ENCODE data around the gene EYA2.

Gene EYA2

DNA sequence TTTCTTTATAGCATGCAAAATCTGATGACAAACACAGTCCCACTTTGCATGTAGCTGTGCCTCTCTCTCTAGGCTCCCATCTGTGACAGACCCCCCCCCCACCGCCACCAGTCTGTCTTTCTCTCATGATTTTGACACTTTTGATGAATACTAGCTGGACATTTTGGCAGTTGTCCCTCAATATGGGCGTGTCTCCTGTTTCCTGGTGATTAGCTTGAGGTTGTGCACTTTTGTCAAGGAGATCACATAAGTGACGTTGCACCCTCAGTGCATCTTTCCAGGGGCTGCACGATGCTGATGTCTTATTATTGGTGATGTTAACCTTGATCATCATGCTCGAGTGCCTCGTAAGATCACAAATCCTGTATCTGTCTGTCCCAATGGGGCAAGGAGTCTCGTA lies 155.1 kb downstream of the EYA2 start:
- no peak for TF ChIP-seq ZFX (IDR thresholded peaks at IDR 0.05)
- TF ChIP-seq, protein P1, sequence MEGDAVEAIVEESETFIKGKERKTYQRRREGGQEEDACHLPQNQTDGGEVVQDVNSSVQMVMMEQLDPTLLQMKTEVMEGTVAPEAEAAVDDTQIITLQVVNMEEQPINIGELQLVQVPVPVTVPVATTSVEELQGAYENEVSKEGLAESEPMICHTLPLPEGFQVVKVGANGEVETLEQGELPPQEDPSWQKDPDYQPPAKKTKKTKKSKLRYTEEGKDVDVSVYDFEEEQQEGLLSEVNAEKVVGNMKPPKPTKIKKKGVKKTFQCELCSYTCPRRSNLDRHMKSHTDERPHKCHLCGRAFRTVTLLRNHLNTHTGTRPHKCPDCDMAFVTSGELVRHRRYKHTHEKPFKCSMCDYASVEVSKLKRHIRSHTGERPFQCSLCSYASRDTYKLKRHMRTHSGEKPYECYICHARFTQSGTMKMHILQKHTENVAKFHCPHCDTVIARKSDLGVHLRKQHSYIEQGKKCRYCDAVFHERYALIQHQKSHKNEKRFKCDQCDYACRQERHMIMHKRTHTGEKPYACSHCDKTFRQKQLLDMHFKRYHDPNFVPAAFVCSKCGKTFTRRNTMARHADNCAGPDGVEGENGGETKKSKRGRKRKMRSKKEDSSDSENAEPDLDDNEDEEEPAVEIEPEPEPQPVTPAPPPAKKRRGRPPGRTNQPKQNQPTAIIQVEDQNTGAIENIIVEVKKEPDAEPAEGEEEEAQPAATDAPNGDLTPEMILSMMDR (conservative IDR thresholded peaks at IDR 0.05) = no peak
- no peak overlapping the region for H3K27ac ChIP-seq

DNA sequence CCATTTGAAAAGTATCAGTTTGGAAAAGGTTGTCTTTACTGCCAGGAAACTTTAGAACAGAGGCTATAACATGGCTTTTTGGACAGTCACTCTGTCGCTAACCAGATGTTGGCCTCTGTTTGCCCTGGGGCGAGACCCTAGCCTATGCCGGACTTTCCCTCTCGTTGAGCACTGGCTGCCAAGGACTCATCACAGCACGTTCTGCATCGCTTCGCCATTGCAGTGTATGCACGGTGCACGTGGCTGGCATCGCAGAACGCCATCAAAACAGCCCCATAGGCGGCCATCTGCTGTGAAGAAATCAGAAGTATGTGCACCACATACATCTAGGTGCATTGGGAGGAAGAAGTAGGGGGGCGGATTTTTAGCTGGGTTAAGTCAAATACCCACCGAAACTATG lies 156.4 kb downstream of the EYA2 start:
- TF ChIP-seq ZFX (IDR thresholded peaks at IDR 0.05) = no peak
- TF ChIP-seq, protein P1 (conservative IDR thresholded peaks at IDR 0.05) = no peak

DNA sequence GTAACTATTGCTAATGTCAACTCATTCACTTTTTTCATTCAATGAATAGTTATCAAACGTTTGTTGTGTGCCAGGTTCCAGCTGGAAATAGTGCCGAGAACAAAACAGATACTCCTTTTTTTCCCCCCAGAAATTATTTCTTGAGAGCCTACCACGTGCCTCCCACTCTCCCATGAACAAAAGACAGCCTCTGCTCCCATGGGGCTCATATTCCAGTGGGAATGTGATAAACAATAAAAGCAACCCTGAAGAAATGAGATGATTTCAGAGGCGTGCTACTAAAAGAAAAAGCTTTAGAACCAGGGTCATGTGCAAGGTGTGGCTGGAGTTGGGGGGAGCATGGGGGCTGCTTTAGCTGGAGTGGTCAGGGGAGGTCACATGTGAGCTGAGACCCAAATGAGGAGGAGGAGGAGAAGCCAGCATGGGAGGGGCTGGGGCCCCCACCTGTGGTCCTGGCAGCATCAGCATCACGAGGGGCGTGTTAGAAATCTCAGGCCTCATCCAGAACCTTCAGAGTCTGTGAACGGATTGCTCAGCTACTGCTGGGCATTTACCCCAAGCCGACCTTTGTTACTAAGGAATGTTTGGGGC lies 157.4 kb downstream of the EYA2 start:
- TF ChIP-seq, protein P1 (conservative IDR thresholded peaks at IDR 0.05) = no peak
- no peak for TF ChIP-seq ZFX (IDR thresholded peaks at IDR 0.05)
- no peak overlapping the region for H3K27ac ChIP-seq

More for the DNA sequence above, 156.4 kb downstream of the EYA2 start:
- no peak overlapping the region for H3K27ac ChIP-seq

DNA sequence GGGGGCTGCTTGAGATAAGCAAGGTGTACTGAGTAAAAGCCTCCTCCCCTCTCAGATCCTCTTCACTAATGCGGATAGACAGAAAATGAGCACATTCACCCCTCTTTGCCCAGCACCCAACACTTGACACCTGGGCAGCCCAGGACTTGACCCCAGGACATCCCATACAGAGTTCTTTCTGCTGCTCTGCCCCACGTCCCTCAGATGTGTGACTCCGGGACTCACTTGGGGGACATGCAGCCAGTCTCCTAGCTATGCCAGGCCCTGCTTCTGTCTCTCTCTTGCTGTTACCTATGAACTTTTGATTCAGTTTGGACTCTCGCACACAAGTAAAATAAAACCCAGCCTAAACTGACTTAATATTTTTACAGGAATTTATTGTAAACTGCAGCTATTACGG lies 159.9 kb downstream of the EYA2 start:
- H3K27ac ChIP-seq = no peak overlapping the region
- TF ChIP-seq, protein P1 (conservative IDR thresholded peaks at IDR 0.05) = no peak
- no peak for TF ChIP-seq ZFX (IDR thresholded peaks at IDR 0.05)

DNA sequence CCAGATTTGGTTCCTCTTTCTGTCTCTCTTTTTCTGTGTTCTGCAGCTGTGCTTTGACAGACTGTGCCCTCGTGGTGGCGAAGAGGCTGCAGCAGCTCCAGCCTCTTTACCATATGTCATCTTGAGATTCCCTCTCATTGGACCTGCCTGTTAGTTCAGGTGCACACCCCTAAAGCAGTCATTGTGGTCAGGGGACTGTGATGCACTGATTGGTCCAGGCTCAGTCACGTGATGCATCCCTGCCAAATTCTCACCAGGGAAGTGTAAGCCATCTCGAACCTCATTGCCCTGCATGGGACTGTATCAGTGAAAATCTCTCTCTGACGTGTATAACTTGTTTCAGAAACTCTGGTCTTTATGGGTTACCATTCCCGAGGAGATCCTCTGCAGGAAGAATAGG lies 160.3 kb downstream of the EYA2 start:
- TF ChIP-seq, protein P1 (conservative IDR thresholded peaks at IDR 0.05) = no peak
- no peak for TF ChIP-seq ZFX (IDR thresholded peaks at IDR 0.05)
- no peak overlapping the region for H3K27ac ChIP-seq

DNA sequence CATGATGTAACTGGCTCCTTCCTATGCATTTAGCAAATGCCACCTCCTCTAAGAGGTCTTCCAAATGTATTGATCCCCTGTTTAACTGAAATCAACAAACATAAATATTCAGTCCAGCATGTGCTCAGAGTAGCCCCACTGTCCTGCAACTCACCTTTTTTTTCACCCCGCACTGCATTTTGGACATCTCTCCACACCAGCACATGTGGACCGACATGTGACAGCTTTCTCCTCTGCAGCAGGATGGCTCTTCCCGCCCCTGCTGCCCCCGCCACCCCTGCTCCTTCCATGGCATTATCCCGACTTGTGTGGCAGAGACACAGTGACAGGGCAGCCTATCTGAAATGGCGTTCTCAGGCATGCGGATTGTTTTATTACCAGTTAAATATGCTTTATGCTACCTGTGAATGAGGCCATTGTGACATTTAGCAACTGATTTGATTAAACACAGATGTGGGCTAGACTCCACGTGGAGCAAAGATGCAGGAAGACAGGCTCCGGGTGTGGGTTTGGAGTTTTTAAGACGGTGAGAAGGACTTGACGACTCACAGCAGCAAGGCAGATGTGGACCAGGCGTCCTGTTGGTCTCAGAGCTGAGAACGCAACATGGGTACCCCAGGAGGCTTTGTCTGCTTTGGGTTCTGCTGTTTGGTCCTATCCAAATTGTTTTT lies 161.2 kb downstream of the EYA2 start:
- TF ChIP-seq, protein P1 (conservative IDR thresholded peaks at IDR 0.05) = no peak
- no peak for TF ChIP-seq ZFX (IDR thresholded peaks at IDR 0.05)
- H3K27ac ChIP-seq = no peak overlapping the region

DNA sequence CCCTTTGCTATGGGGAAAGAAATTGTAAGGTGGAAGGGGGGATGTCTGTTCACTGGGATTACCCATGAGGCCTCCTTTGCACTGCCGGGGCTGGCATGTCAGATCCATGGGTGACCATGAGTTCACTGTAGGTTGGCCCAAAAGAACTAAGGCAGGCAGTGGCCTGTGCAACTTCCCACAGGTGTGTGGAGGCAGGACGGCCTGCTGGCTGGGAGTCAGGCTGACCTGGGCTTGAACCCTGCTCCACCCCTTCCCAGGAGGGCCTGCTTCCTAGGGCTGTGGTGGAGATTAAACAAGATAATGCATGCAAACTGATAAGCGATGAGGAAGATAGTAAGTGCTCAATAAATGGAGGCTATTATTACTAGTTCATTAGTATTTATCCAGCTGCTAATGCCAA lies 163.0 kb downstream of the EYA2 start:
- TF ChIP-seq, protein P1 (conservative IDR thresholded peaks at IDR 0.05) = no peak
- no peak for TF ChIP-seq ZFX (IDR thresholded peaks at IDR 0.05)
- H3K27ac ChIP-seq = no peak overlapping the region

Measured in C4-2B (cell line).